Adipocyte (in vitro differentiated cells): ENCODE data around the gene ERVFRD-1.
"Not testable (repeated sequence)": the region's sequence is repeated elsewhere in the genome, so short reads cannot be mapped to it uniquely, and the experiment has no call there.

Source experiments
- DNase-seq: peaks from one replicate; pipeline ENCODE4 v3.0.0-alpha.2; 2015; ENCODE audit warnings: low read depth
- H3K27me3 ChIP-seq: replicated peaks from 2 replicates; pipeline ENCODE4 v1.7.0; 2013; ENCODE audit warnings: mild to moderate bottlenecking, low read length, moderate library complexity; ENCODE audit not compliant: control insufficient read depth, insufficient read depth
- H3K36me3 ChIP-seq: 2 replicates; pipeline ENCODE4 v1.7.0; 2013; ENCODE audit warnings: low read length, mild to moderate bottlenecking, moderate library complexity; ENCODE audit not compliant: control insufficient read depth, insufficient read depth, severe bottlenecking
- H3K4me1 ChIP-seq: 2 replicates; pipeline ENCODE4 v1.7.0; 2013; ENCODE audit warnings: mild to moderate bottlenecking, low read length, moderate library complexity; ENCODE audit not compliant: control insufficient read depth, insufficient read depth
- H3K4me3 ChIP-seq: 2 replicates; pipeline ENCODE4 v1.7.0; 2013; ENCODE audit warnings: mild to moderate bottlenecking, low read length, moderate library complexity
- H3K9ac ChIP-seq: 2 replicates; pipeline ENCODE4 v1.7.0; 2013; ENCODE audit warnings: mild to moderate bottlenecking, low read length, moderate library complexity
- H3K9me3 ChIP-seq: 2 replicates; pipeline ENCODE4 v1.7.0; 2013; ENCODE audit warnings: mild to moderate bottlenecking, low read length, moderate library complexity; ENCODE audit not compliant: control insufficient read depth

The ERVFRD-1 gene

DNA sequence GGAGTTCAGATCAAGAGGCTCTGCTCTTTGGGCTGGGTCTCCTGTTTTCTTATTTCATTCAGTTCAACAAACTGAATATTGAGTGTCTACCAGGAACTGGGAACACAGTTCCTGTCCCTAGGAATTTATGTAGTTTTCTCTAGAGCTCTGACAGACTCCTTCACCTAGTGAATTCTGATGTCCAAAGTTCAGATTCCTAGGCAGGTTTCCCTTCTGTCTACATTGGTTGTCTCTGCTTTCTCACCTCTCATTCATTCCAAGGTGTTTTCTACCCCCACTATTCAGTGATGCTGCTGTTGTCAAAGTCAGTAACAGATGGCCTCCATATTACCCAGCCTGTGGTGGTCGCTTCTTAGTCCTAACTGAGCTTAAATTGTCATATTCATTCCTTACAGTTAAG is 13.5 kb downstream of the ERVFRD-1 start:
- Histone ChIP-seq H3K9ac (no peak overlapping the region), H3K4me1 (peaks cover 19% of the 10 kb centered on the region), H3K27me3 (no peaks in the 10 kb centered on the region), H3K9me3 (no peaks in the 10 kb centered on the region), H3K4me3 (no peak overlapping the region), H3K36me3 (peaks cover 8% of the 10 kb centered on the region)
- no peak for DNase-seq

- no peaks in the 10 kb centered on the region for H3K9me3 ChIP-seq
- peaks cover 8% of the 10 kb centered on the region for H3K36me3 ChIP-seq
- H3K9ac ChIP-seq = no peak overlapping the region
- DNase-seq = no peak
- no peak overlapping the region for H3K4me3 ChIP-seq
- H3K4me1 ChIP-seq = peaks cover 23% of the 10 kb centered on the region
- H3K27me3 ChIP-seq = no peaks in the 10 kb centered on the region
These were observed 14.0 kb downstream of the ERVFRD-1 start for GRCh38 chr6:11097476-11097875.

DNA sequence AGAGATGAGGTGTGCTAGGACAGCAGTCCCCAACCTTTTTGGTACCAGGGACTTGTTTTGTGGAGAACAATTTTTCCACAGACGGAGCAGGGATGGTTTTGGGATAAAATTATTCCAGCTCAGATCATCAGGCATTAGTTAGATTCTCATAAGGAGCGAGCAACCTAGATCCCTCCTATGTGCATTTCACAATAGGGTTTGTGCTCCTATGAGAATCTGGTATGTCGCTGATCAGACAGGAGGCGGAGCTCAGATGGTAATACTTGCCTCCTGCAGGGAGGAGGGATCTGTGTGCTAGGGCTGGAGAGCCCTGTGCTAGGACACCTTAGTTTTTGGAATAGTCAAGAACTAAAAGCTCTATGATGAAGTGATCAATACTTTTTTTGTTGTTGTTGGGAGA is 15.4 kb downstream of the ERVFRD-1 start:
- no peaks in the 10 kb centered on the region for H3K9me3 ChIP-seq
- no peak overlapping the region for H3K9ac ChIP-seq
- H3K36me3 ChIP-seq = peaks cover 8% of the 10 kb centered on the region
- peak; percentile 63 for DNase-seq
- H3K4me1 ChIP-seq = peaks cover 23% of the 10 kb centered on the region
- H3K4me3 ChIP-seq = peak overlapping the region; percentile 90
- no peaks in the 10 kb centered on the region for H3K27me3 ChIP-seq

- Histone ChIP-seq H3K27me3 (no peaks in the 10 kb centered on the region), H3K36me3 (peaks cover 5% of the 10 kb centered on the region), H3K9me3 (no peaks in the 10 kb centered on the region), H3K4me1 (peaks cover 23% of the 10 kb centered on the region), H3K4me3 (peak overlapping the region; percentile 90), H3K9ac (peak overlapping the region; percentile 95)
- no peak for DNase-seq
These were observed 16.6 kb downstream of the ERVFRD-1 start for GRCh38 chr6:11094941-11095340.

DNA sequence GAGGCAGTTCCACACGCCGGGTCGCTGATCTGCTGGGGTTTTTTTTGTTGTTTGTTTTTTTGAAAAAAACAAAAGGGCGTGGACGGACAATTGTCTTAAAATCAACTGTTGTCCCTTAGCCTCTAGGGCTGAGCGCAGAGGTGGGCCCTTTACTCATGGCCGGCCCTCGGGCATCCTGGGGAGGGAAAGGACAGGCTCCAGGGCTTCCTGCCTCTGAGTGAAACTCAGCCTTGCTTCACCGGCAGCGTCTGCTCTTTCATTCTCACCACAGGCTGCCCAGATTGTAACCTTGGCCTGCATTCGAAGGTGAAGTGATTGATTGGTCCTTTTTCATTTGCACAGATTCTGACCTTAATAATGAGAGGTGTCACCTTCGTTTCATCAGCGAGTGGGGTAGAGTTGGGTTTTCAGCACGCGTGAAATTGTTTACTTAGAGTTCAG is 17.1 kb downstream of the ERVFRD-1 start:
- H3K4me3 ChIP-seq = peak overlapping the region; percentile 90
- H3K4me1 ChIP-seq = peaks cover 23% of the 10 kb centered on the region
- peaks cover under 1% of the 10 kb centered on the region for H3K36me3 ChIP-seq
- DNase-seq = peak; percentile 73
- H3K27me3 ChIP-seq = no peaks in the 10 kb centered on the region
- H3K9ac ChIP-seq = peak overlapping the region; percentile 95
- H3K9me3 ChIP-seq = no peaks in the 10 kb centered on the region

DNA sequence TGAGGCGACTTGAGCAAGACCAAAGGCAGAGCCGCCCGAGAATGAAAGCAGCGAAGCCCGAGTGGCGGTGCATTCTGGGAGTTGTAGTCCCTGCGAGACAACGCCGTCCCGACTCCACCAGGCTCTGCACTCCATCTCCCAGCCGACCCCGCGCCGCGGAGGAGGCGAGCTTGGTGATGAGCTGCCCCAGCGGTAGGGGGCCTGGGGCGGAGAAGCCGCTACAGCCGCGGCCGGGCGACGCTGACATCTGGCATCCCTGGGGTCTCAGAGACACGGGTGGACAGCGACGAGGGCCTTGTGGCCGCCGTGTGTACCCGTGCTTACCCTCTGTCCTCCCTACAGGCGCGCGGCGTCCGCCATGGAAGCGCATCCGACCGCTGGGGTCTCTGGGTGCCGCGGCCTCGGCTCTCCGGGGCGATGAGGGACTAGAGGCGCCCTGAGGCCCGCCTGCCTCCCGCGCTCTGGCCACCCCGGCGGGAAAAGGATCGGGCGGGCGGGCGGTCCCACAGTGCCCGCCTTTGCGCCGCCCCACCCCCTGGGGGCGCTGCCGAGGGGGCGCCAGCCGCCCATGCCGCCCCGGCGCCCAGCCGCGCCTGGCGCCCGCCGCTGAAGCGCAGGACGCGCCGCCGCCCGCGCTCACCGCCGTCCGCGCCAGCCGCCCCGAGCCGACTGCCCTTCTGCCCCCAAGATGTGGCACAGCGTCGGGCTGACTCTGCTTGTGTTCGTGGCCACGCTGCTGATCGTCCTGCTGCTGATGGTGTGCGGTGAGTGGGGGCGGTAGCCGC is 17.7 kb downstream of the ERVFRD-1 start, which contains the start of gene SMIM13:
Gene SMIM13, plus strand, starts transcription at position 209 of the 785 bp plus-strand sequence. Its CDS starts 480 bp downstream, at position 689.
- DNase-seq = peak; percentile 99
- Histone ChIP-seq H3K36me3 (no peaks in the 10 kb centered on the region), H3K27me3 (no peaks in the 10 kb centered on the region), H3K9ac (peak within 1 kb of the TSS; percentile 95), H3K4me1 (peaks cover 23% of the 10 kb centered on the region), H3K4me3 (peak within 1 kb of the TSS; percentile 90), H3K9me3 (no peaks in the 10 kb centered on the region)

DNA sequence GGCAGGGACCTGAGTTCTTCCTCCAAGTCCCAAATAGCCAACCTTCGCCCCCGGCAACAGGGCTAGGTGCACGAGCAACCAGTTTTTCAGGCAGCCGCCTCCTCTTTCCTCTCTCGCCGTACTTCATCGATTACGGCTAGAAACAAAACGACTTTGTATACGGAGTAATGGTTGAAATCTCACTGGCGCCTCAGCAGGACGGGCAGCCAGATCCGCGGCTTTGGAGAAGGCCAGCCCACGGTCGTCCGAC is 18.2 kb downstream of the ERVFRD-1 start:
- H3K9me3 ChIP-seq = no peaks in the 10 kb centered on the region
- H3K36me3 ChIP-seq = no peaks in the 10 kb centered on the region

GRCh38 chr6:11092668-11093375 is 18.7 kb downstream of the ERVFRD-1 start:
- Histone ChIP-seq H3K4me3 (peak overlapping the region; percentile 90), H3K4me1 (peaks cover 23% of the 10 kb centered on the region), H3K9me3 (no peaks in the 10 kb centered on the region), H3K36me3 (no peaks in the 10 kb centered on the region), H3K9ac (peak overlapping the region; percentile 95), H3K27me3 (no peaks in the 10 kb centered on the region)
- peak; percentile 64 for DNase-seq

More for the DNA sequence above, 18.2 kb downstream of the ERVFRD-1 start:
- Histone ChIP-seq H3K27me3 (no peaks in the 10 kb centered on the region), H3K9ac (peak overlapping the region; percentile 95), H3K4me1 (peaks cover 23% of the 10 kb centered on the region), H3K4me3 (peak overlapping the region; percentile 90)
- no peak for DNase-seq

DNA sequence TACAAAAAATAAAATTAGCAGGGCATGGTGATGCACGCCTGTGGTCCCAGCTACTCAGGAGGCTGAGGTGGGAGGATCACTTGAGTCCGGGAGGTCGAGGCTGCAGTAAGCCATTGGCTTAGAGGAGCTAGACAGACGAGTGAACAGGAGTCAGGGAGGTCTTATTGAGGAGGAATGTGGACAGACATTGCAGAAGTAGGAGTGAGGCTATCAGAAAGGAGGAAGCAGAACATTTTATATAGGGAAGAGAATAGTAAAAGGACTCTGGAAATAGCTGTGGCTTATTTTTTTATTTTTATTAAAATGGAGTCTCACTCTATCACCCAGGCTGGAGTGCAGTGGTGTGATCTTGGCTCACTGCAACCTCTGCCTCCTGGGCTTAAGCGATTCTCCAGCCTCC is 20.4 kb downstream of the ERVFRD-1 start:
- H3K4me1 ChIP-seq = peaks cover 21% of the 10 kb centered on the region
- not testable (repeated sequence) for H3K9me3 ChIP-seq, H3K36me3 ChIP-seq, DNase-seq, H3K27me3 ChIP-seq, H3K4me3 ChIP-seq, H3K9ac ChIP-seq

- Histone ChIP-seq H3K36me3 (no peaks in the 10 kb centered on the region), H3K9ac (no peak overlapping the region), H3K4me3 (no peak overlapping the region), H3K9me3 (no peaks in the 10 kb centered on the region), H3K27me3 (no peaks in the 10 kb centered on the region), H3K4me1 (peaks cover 6% of the 10 kb centered on the region)
- DNase-seq = no peak
These were observed 21.8 kb downstream of the ERVFRD-1 start for GRCh38 chr6:11089695-11090094.

DNA sequence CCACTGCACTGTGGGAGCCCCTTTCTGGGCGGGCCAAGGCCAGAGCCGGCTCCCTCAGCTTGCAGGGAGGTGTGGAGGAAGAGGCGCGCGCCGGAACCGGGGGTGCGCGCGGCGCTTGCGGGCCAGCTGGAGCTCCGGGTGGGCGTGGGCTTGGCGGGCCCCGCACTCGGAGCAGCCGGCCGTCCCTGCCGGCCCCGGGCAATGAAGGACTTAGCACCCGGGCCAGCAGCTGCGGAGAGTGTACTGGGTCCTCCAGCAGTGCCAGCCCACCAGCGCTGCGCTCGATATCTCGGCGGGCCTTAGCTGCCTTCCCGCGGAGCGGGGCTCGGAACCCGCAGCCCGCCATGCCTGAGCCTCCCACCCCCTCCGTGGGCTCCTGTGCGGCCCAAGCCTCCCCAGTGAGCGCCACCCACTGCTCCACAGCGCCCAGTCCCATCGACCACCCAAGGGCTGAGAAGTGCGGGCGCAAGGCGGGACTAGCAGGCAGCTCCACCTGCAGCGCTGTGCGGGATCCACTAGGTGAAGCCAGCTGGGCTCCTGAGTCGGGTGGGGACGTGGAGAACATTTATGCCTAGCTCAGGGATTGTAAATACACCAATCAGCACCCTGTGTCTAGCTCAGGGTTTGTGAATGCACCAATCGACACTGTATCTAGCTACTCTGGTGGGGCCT is 24.2 kb downstream of the ERVFRD-1 start:
- DNase-seq, H3K9ac ChIP-seq, H3K36me3 ChIP-seq, H3K4me3 ChIP-seq, H3K9me3 ChIP-seq, H3K4me1 ChIP-seq, H3K27me3 ChIP-seq: not testable (repeated sequence)
